HepG2 (cell line): Measurements from ENCODE around the gene FMNL1. TPM values are rescaled to one million over a fixed set of nuclear protein-coding genes. Genes with fewer than 3 reads are reported as not detected.

Experiments used
- BRD4 ChIP-seq: sonication (generic); formaldehyde crosslinking; IDR thresholded peaks from 2 replicates; pipeline ENCODE4 v1.4.0; 2020; ENCODE audit warnings: missing genetic modification reagents
- CBX5 ChIP-seq: sonication (generic); formaldehyde crosslinking; IDR thresholded peaks from 2 replicates; pipeline ENCODE4 v1.4.0; 2020; ENCODE audit warnings: missing genetic modification reagents, borderline replicate concordance
- RAD21 ChIP-seq: fragments of 450-650 bp; formaldehyde crosslinking; IDR thresholded peaks from 2 replicates; pipeline ENCODE4 v1.5.0; 2020; ENCODE audit warnings: mild to moderate bottlenecking
- RFXAP ChIP-seq: sonication (generic); formaldehyde crosslinking; IDR thresholded peaks from 2 replicates; pipeline ENCODE4 v1.4.0; 2020; ENCODE audit warnings: missing genetic modification reagents, borderline replicate concordance
- SETDB1 ChIP-seq: sonication (generic); formaldehyde crosslinking; IDR thresholded peaks from 2 replicates; pipeline ENCODE4 v1.5.1; 2020; ENCODE audit warnings: missing genetic modification reagents, mild to moderate bottlenecking, borderline replicate concordance
- SMAD1 ChIP-seq: sonication (generic); formaldehyde crosslinking; IDR thresholded peaks from 2 replicates; pipeline ENCODE4 v1.4.0; 2020; ENCODE audit warnings: missing genetic modification reagents, low read depth, mild to moderate bottlenecking, borderline replicate concordance
- SOX6 ChIP-seq, 2 experiments: fragments of 450-650 bp in 1 of 2; sonication (generic) in 1 of 2; formaldehyde crosslinking in 1 of 2; IDR thresholded peaks; 2 replicates each; pipeline versions ENCODE4 v1.4.0 to v1.6.1; 2017 to 2020; ENCODE audit warnings: antibody characterized with exemption in 1 of 2, mild to moderate bottlenecking in 1 of 2, missing genetic modification reagents in 1 of 2
- ZNF274 ChIP-seq: sonication (generic); formaldehyde crosslinking; IDR thresholded peaks from 2 replicates; pipeline ENCODE4 v1.5.1; 2020; ENCODE audit warnings: mild to moderate bottlenecking, missing genetic modification reagents
- ZNF460 ChIP-seq: sonication (generic); formaldehyde crosslinking; IDR thresholded peaks from 2 replicates; pipeline ENCODE4 v1.5.1; 2020; ENCODE audit warnings: missing genetic modification reagents, mild to moderate bottlenecking, borderline replicate concordance
- ZNF703 ChIP-seq: sonication (generic); formaldehyde crosslinking; IDR thresholded peaks from 2 replicates; pipeline ENCODE4 v1.5.1; 2020; ENCODE audit warnings: missing genetic modification reagents, mild to moderate bottlenecking, moderate library complexity, borderline replicate concordance
- ZNF761 ChIP-seq: sonication (generic); formaldehyde crosslinking; conservative IDR thresholded peaks from 2 replicates; pipeline ENCODE4 v1.4.0; 2020; ENCODE audit warnings: mild to moderate bottlenecking, missing genetic modification reagents
- ZNF788 ChIP-seq: sonication (generic); formaldehyde crosslinking; IDR thresholded peaks from 2 replicates; pipeline ENCODE4 v1.5.0; 2020; ENCODE audit warnings: mild to moderate bottlenecking, missing genetic modification reagents, borderline replicate concordance
- polyA plus RNA-seq, 8 experiments: library from polyadenylated mRNA; depleted of rRNA in 3 of 8; stranded (reverse) in 7 of 8; unstranded in 1 of 8; fragments of >200 nt; fragmentation: Illumina TruSeq in 4 of 8; extraction: Trizol in 4 of 8; gene quantifications; 2 replicates each; pipeline versions ENCODE4 v1.2.1 to v1.2.3, GENCODE V29; 2011 to 2016; ENCODE audit warnings: low read depth in 4 of 8, missing spikeins in 1 of 8, mixed read lengths in 1 of 8; ENCODE audit not compliant: insufficient read depth in 1 of 8
- total RNA-seq, 5 experiments: library from RNA; depleted of rRNA; stranded (reverse); fragments of >200 nt; fragmentation: Illumina TruSeq; extraction: Trizol; gene quantifications; 2 replicates each; pipeline ENCODE4 v1.2.3, GENCODE V29; 2016; ENCODE audit warnings: low read depth in 1 of 5
- TF ChIP-seq, protein P1 (sequence below): sonication (generic); formaldehyde crosslinking; IDR thresholded peaks from 2 replicates; pipeline ENCODE4 v1.5.0; 2020; ENCODE audit warnings: missing genetic modification reagents, mild to moderate bottlenecking, borderline replicate concordance
- TF ChIP-seq, protein P2 (sequence below): sonication (generic); formaldehyde crosslinking; IDR thresholded peaks from 2 replicates; pipeline ENCODE4 v1.4.0; 2020; ENCODE audit warnings: missing genetic modification reagents, mild to moderate bottlenecking, borderline replicate concordance
- TF ChIP-seq, protein P3 (sequence below): sonication (generic); formaldehyde crosslinking; IDR thresholded peaks from 2 replicates; pipeline ENCODE4 v1.8.0; 2022; ENCODE audit warnings: mild to moderate bottlenecking, missing genetic modification reagents
- TF ChIP-seq, protein P4 (sequence below): sonication (generic); formaldehyde crosslinking; IDR thresholded peaks from 2 replicates; pipeline ENCODE4 v1.5.0; 2020; ENCODE audit warnings: mild to moderate bottlenecking, missing genetic modification reagents

FMNL1 gene
- total and polyA plus RNA-seq, 2 of the 13 experiments (the other 11 are each of a cell fraction or from before 2014, with no cell fraction given): 0.53 to 0.70 TPM

DNA sequence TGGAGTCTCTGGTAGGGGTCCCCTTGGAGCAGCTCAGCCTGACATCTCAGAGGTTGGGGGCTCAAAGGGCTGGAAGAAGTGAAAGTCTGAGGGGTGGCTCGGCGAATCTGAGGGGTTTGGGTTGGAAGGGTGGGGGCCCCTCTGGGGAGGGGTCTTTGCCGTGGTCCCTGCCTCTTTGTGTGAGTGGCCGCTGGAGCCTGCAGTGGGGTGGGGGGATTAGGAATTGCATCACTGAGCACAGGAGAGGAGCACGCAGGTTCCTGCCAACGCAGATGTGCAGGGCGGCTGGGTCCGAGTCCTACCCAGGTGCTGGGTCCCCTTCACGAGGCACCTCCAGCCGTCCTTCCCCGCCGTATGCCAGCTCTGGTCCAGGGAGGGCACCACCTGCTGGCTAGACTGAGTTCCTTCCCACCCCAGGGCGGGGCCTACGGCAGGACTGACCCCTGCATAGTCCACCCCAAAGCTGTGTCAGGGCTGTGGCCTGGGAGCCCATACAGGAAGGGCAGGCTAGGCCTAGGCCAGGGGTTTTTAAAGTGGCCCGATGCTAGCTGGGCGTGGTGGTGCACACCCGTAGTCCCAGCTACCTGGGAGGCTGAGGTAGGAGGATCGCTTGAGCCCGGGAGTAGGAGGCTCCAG is 9.9 kb downstream of the FMNL1 start (continued):
- TF ChIP-seq ZNF460 (CRISPR knock-in tag) (peak; percentile 77; the same call in 1 of the 2 replicates), SOX6 (IDR thresholded peaks at IDR 0.05) (no peak), SOX6 (CRISPR knock-in tag; IDR thresholded peaks at IDR 0.05) (peak; percentile 32; the same call in 1 of the 2 replicates), ZNF788 (CRISPR knock-in tag) (peak; percentile 80), RFXAP (CRISPR knock-in tag) (peak; percentile 69; the same call in 1 of the 2 replicates), ZNF761 (CRISPR knock-in tag) (peak; percentile 81; the same call in 1 of the 2 replicates), BRD4 (CRISPR knock-in tag) (peak; percentile 26; the same call in 1 of the 2 replicates), ZNF703 (CRISPR knock-in tag) (no peak), SMAD1 (CRISPR knock-in tag) (peak; percentile 82; the same call in 1 of the 2 replicates), RAD21 (peak; percentile 84), SETDB1 (CRISPR knock-in tag) (no peak), ZNF274 (peak; percentile 62; the same call in 1 of the 2 replicates), CBX5 (CRISPR knock-in tag) (no peak)
- TF ChIP-seq, protein P1, sequence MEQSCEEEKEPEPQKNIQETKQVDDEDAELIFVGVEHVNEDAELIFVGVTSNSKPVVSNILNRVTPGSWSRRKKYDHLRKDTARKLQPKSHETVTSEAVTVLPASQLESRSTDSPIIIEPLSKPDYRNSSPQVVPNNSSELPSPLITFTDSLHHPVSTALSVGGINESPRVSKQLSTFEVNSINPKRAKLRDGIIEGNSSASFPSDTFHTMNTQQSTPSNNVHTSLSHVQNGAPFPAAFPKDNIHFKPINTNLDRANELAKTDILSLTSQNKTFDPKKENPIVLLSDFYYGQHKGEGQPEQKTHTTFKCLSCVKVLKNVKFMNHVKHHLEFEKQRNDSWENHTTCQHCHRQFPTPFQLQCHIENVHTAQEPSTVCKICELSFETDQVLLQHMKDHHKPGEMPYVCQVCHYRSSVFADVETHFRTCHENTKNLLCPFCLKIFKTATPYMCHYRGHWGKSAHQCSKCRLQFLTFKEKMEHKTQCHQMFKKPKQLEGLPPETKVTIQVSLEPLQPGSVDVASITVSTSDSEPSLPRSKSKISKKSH (CRISPR knock-in tag): no peak
- TF ChIP-seq, protein P2, sequence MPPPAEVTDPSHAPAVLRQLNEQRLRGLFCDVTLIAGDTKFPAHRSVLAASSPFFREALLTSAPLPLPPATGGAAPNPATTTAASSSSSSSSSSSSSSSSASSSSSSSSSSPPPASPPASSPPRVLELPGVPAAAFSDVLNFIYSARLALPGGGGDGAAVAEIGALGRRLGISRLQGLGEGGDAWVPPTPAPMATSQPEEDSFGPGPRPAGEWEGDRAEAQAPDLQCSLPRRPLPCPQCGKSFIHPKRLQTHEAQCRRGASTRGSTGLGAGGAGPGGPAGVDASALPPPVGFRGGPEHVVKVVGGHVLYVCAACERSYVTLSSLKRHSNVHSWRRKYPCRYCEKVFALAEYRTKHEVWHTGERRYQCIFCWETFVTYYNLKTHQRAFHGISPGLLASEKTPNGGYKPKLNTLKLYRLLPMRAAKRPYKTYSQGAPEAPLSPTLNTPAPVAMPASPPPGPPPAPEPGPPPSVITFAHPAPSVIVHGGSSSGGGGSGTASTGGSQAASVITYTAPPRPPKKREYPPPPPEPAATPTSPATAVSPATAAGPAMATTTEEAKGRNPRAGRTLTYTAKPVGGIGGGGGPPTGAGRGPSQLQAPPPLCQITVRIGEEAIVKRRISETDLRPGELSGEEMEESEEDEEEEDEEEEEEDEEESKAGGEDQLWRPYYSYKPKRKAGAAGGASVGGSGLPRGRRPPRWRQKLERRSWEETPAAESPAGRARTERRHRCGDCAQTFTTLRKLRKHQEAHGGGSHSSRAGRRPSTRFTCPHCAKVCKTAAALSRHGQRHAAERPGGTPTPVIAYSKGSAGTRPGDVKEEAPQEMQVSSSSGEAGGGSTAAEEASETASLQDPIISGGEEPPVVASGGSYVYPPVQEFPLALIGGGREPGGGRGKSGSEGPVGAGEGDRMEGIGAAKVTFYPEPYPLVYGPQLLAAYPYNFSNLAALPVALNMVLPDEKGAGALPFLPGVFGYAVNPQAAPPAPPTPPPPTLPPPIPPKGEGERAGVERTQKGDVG: no peak
- TF ChIP-seq, protein P3, sequence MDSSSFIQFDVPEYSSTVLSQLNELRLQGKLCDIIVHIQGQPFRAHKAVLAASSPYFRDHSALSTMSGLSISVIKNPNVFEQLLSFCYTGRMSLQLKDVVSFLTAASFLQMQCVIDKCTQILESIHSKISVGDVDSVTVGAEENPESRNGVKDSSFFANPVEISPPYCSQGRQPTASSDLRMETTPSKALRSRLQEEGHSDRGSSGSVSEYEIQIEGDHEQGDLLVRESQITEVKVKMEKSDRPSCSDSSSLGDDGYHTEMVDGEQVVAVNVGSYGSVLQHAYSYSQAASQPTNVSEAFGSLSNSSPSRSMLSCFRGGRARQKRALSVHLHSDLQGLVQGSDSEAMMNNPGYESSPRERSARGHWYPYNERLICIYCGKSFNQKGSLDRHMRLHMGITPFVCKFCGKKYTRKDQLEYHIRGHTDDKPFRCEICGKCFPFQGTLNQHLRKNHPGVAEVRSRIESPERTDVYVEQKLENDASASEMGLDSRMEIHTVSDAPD (CRISPR knock-in tag): no peak
- TF ChIP-seq, protein P4, sequence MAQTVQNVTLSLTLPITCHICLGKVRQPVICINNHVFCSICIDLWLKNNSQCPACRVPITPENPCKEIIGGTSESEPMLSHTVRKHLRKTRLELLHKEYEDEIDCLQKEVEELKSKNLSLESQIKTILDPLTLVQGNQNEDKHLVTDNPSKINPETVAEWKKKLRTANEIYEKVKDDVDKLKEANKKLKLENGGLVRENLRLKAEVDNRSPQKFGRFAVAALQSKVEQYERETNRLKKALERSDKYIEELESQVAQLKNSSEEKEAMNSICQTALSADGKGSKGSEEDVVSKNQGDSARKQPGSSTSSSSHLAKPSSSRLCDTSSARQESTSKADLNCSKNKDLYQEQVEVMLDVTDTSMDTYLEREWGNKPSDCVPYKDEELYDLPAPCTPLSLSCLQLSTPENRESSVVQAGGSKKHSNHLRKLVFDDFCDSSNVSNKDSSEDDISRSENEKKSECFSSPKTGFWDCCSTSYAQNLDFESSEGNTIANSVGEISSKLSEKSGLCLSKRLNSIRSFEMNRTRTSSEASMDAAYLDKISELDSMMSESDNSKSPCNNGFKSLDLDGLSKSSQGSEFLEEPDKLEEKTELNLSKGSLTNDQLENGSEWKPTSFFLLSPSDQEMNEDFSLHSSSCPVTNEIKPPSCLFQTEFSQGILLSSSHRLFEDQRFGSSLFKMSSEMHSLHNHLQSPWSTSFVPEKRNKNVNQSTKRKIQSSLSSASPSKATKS (CRISPR knock-in tag): no peak
